ENCODE measurements around the gene KIF3C. TPM values are rescaled to one million over a fixed set of nuclear protein-coding genes. Genes with fewer than 3 reads are reported as not detected.

KIF3C gene
- total RNA-seq, 1 donor from 2014 or later = 78.1 TPM

GRCh38 chr2:25933622-25934021 lies 48.7 kb downstream of the KIF3C start:
- DNase-seq (ENCODE audit: low spot score) = no peak
- Mint-ChIP-seq H3K27ac (ENCODE audit: unreplicated experiment) (no peak overlapping the region), H3K4me3 (ENCODE audit: unreplicated experiment) (no peak overlapping the region), H3K9me3 (ENCODE audit: unreplicated experiment) (no peaks in the 10 kb centered on the region), H3K27me3 (ENCODE audit: unreplicated experiment) (peaks cover 9% of the 10 kb centered on the region), H3K36me3 (ENCODE audit: low read depth, unreplicated experiment) (peaks cover 25% of the 10 kb centered on the region), H3K4me1 (ENCODE audit: unreplicated experiment) (peaks cover 5% of the 10 kb centered on the region)
- TF ChIP-seq CTCF (IDR thresholded peaks at IDR 0.05; ENCODE audit: unreplicated experiment) = no peak

- Mint-ChIP-seq H3K27ac (ENCODE audit: unreplicated experiment) (peak overlapping the region; percentile 52), H3K36me3 (ENCODE audit: low read depth, unreplicated experiment) (peaks cover 38% of the 10 kb centered on the region), H3K9me3 (ENCODE audit: unreplicated experiment) (no peaks in the 10 kb centered on the region), H3K4me1 (ENCODE audit: unreplicated experiment) (peaks cover 7% of the 10 kb centered on the region), H3K27me3 (ENCODE audit: unreplicated experiment) (peaks cover 13% of the 10 kb centered on the region), H3K4me3 (ENCODE audit: unreplicated experiment) (peak overlapping the region; percentile 65)
- no peak for TF ChIP-seq CTCF (IDR thresholded peaks at IDR 0.05; ENCODE audit: unreplicated experiment)
- DNase-seq (ENCODE audit: low spot score) = no peak
These were observed 52.4 kb downstream of the KIF3C start for GRCh38 chr2:25929789-25930473.

- Mint-ChIP-seq H3K9me3 (ENCODE audit: unreplicated experiment) (no peaks in the 10 kb centered on the region), H3K4me1 (ENCODE audit: unreplicated experiment) (peaks cover 7% of the 10 kb centered on the region), H3K36me3 (ENCODE audit: low read depth, unreplicated experiment) (peaks cover 33% of the 10 kb centered on the region), H3K4me3 (ENCODE audit: unreplicated experiment) (no peak overlapping the region), H3K27me3 (ENCODE audit: unreplicated experiment) (peaks cover 13% of the 10 kb centered on the region), H3K27ac (ENCODE audit: unreplicated experiment) (no peak overlapping the region)
- DNase-seq (ENCODE audit: low spot score) = no peak
- no peak for TF ChIP-seq CTCF (IDR thresholded peaks at IDR 0.05; ENCODE audit: unreplicated experiment)
These were observed 53.6 kb downstream of the KIF3C start for GRCh38 chr2:25928668-25929067.

GRCh38 chr2:25926984-25927756 lies 55.1 kb downstream of the KIF3C start:
- Mint-ChIP-seq H3K9me3 (ENCODE audit: unreplicated experiment) (no peaks in the 10 kb centered on the region), H3K4me3 (ENCODE audit: unreplicated experiment) (peak overlapping the region; percentile 16), H3K36me3 (ENCODE audit: low read depth, unreplicated experiment) (peaks cover 33% of the 10 kb centered on the region), H3K27me3 (ENCODE audit: unreplicated experiment) (peaks cover 13% of the 10 kb centered on the region), H3K4me1 (ENCODE audit: unreplicated experiment) (peaks cover 7% of the 10 kb centered on the region), H3K27ac (ENCODE audit: unreplicated experiment) (no peak overlapping the region)
- no peak for DNase-seq (ENCODE audit: low spot score)
- TF ChIP-seq CTCF (IDR thresholded peaks at IDR 0.05; ENCODE audit: unreplicated experiment) = no peak

GRCh38 chr2:25922501-25922900 lies 59.8 kb downstream of the KIF3C start:
- Mint-ChIP-seq H3K4me3 (ENCODE audit: unreplicated experiment) (no peak overlapping the region), H3K36me3 (ENCODE audit: low read depth, unreplicated experiment) (peaks cover 14% of the 10 kb centered on the region), H3K9me3 (ENCODE audit: unreplicated experiment) (no peaks in the 10 kb centered on the region), H3K27me3 (ENCODE audit: unreplicated experiment) (peaks cover 2% of the 10 kb centered on the region), H3K4me1 (ENCODE audit: unreplicated experiment) (no peaks in the 10 kb centered on the region), H3K27ac (ENCODE audit: unreplicated experiment) (no peak overlapping the region)
- TF ChIP-seq CTCF (IDR thresholded peaks at IDR 0.05; ENCODE audit: unreplicated experiment) = no peak
- no peak for DNase-seq (ENCODE audit: low spot score)
